Ishikawa (cell line): Measurements from ENCODE around the gene RMI2.

Experiments
- RAD21 ChIP-seq: IDR thresholded peaks from 2 replicates; pipeline ENCODE4 v1.6.1; 2012; ENCODE audit warnings: low read depth
- YY1 ChIP-seq: IDR thresholded peaks from 2 replicates; pipeline ENCODE4 v1.6.1; 2012; ENCODE audit warnings: low read depth

DNA sequence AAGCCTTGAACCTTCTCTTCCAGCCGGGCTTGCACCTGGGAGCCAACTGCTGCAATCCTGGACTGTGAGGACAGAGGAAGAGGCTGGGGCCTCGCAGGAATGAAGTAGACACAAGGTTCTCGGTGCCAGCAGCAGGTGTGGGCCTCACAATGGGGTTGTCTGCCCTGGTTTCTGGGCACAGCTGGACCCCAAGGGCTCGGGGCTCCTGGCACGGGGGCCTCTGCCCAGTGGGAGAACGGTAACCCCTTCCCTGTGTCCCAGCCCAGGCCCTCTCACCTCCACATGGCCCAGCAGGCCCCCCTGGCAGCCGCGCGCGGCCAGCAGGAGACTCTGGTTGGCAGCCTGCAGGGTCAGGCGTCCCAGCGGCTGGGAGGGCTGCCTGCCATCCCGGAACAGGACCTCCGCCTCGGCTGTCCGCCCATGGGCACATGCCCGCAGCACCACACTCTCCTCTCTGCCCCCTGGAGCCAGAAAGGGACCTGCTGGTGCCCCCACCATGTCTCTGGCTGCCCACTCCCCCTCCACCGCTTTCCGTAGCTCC lies 46.9 kb downstream of the RMI2 start:
- TF ChIP-seq RAD21 (no peak), YY1 (no peak)
